Thoracic aorta (tissue), 2 donors: ENCODE measurements around the gene AGXT2. TPM values are rescaled to one million over a fixed set of nuclear protein-coding genes. Genes with fewer than 3 reads are reported as not detected.

Experiments
- ATAC-seq: fragments of 150-250 bp; one replicate; pipeline ENCODE4 v1.8.0; 2017; ENCODE audit warnings: low read depth; ENCODE audit not compliant: insufficient number of reproducible peaks, low FRiP score
- DNase-seq: peaks from one replicate; pipeline ENCODE4 v3.0.0-alpha.2; 2020; ENCODE audit warnings: low spot score
- H3K27ac ChIP-seq, 2 donors: fragments of 200-600 bp; sonication (generic); 1 replicate in 1 of 2; 2 replicates in 1 of 2; pipeline ENCODE4 v1.5.1; 2016; ENCODE audit warnings: mild to moderate bottlenecking in 2 of 2, moderate library complexity in 2 of 2
- H3K27me3 ChIP-seq: fragments of 200-600 bp; sonication (generic); replicated peaks from 2 replicates; pipeline ENCODE4 v1.6.0; 2016; ENCODE audit warnings: mild to moderate bottlenecking; ENCODE audit not compliant: insufficient read depth
- H3K36me3 ChIP-seq: fragments of 200-600 bp; sonication (generic); one replicate; pipeline ENCODE4 v1.5.1; 2016
- H3K4me1 ChIP-seq, 2 donors: fragments of 200-600 bp; sonication (generic); 1 replicate in 1 of 2; 2 replicates in 1 of 2; pipeline versions ENCODE4 v1.5.1 to v1.6.0; 2016; ENCODE audit warnings: low read depth in 2 of 2, mild to moderate bottlenecking in 1 of 2; ENCODE audit not compliant: control insufficient read depth in 1 of 2
- H3K4me3 ChIP-seq: fragments of 200-600 bp; sonication (generic); 2 replicates; pipeline ENCODE4 v1.5.1; 2016; ENCODE audit warnings: mild to moderate bottlenecking
- H3K9me3 ChIP-seq: fragments of 200-600 bp; sonication (generic); 2 replicates; pipeline ENCODE4 v1.5.1; 2016
- CTCF ChIP-seq: fragments of 200-600 bp; sonication (generic); IDR thresholded peaks from one replicate; pipeline ENCODE4 v1.5.1; 2019; ENCODE audit warnings: antibody characterized with exemption
- total RNA-seq, 2 donors: library from RNA; depleted of rRNA; stranded (reverse); fragments of >200 nt; gene quantifications; one replicate each; pipeline versions ENCODE4 v1.1.0 to v1.2.3, GENCODE V29; 2016

The AGXT2 gene
- total RNA-seq, 2 donors from 2014 or later, result not detected

- no peak for DNase-seq
- Histone ChIP-seq H3K27me3 (no peaks in the 10 kb centered on the region), H3K27ac (no peak overlapping the region), H3K9me3 (no peaks in the 10 kb centered on the region), H3K4me3 (no peak overlapping the region), H3K36me3 (no peaks in the 10 kb centered on the region), H3K4me1 (no peaks in the 10 kb centered on the region)
- ATAC-seq, result no peak
- TF ChIP-seq CTCF, result no peak
Observed at GRCh38 chr5:35023391-35024178, 24.2 kb downstream of the AGXT2 start.

- no peak overlapping the region for H3K4me3 ChIP-seq
- H3K36me3 ChIP-seq, result no peaks in the 10 kb centered on the region
- no peak overlapping the region for H3K27ac ChIP-seq
- no peaks in the 10 kb centered on the region for H3K9me3 ChIP-seq
- H3K4me1 ChIP-seq, result no peaks in the 10 kb centered on the region
- TF ChIP-seq CTCF, result no peak
- DNase-seq (no peak), ATAC-seq (no peak)
- no peaks in the 10 kb centered on the region for H3K27me3 ChIP-seq
Observed at GRCh38 chr5:35016174-35017051, 31.3 kb downstream of the AGXT2 start.

DNA sequence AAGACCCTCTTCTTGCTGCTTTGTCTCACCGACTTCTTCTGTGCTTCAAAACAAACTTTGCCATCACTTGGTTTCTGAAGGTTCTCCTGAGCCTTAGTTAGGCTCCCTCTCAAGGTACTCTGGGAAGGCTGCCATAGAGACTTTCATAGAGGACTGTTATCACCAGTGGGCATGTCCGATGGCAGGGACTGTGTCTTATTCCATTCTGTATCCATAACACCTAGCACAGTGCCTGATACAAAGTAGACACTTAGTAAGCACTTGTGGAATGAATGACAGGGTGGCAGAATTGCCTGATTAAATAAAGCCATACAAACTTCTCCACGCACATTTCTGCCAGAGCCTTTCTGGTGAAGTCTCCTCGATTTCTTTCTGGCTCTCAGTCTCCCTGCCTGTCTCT lies 32.7 kb downstream of the AGXT2 start:
- DNase-seq, result no peak
- H3K4me1 ChIP-seq, result no peaks in the 10 kb centered on the region
- ATAC-seq, result no peak
- H3K9me3 ChIP-seq, result no peaks in the 10 kb centered on the region
- no peaks in the 10 kb centered on the region for H3K36me3 ChIP-seq
- no peak overlapping the region for H3K27ac ChIP-seq
- no peaks in the 10 kb centered on the region for H3K27me3 ChIP-seq
- no peak for TF ChIP-seq CTCF
- no peak overlapping the region for H3K4me3 ChIP-seq

GRCh38 chr5:35012796-35013195 lies 35.0 kb downstream of the AGXT2 start:
- ATAC-seq (no peak), DNase-seq (no peak)
- Histone ChIP-seq H3K36me3 (no peaks in the 10 kb centered on the region), H3K9me3 (no peaks in the 10 kb centered on the region), H3K4me1 (no peaks in the 10 kb centered on the region), H3K27me3 (no peaks in the 10 kb centered on the region), H3K4me3 (no peak overlapping the region), H3K27ac (no peak overlapping the region)
- TF ChIP-seq CTCF, result no peak

DNA sequence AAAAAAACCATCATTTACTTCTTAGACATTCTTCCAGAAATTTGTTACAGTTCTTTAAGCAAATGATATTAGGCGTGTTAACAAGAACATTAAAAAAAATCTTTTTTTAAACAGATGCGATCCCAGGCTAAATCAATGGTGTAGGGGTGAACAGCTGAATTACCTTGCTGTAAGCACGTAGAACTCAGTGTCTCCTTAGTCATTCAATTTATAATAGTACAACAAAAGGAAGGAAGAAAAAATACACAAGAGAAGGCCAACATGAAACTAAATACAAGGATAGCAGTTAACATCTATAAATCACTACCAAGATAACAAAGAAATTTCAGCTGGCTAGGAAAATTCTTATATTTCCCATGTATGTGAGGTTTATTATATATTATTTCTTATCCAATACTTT lies 35.4 kb downstream of the AGXT2 start:
- ATAC-seq, result no peak

More for the DNA sequence above, 35.4 kb downstream of the AGXT2 start:
- H3K27me3 ChIP-seq, result no peaks in the 10 kb centered on the region
- no peak overlapping the region for H3K27ac ChIP-seq
- H3K4me1 ChIP-seq, result no peaks in the 10 kb centered on the region
- DNase-seq, result no peak
- no peak for TF ChIP-seq CTCF
- H3K36me3 ChIP-seq, result no peaks in the 10 kb centered on the region
- no peak overlapping the region for H3K4me3 ChIP-seq
- no peaks in the 10 kb centered on the region for H3K9me3 ChIP-seq
